Esophagus muscularis mucosa (tissue), 4 donors: ENCODE results near the gene NOL3. TPM values are rescaled to one million over a fixed set of nuclear protein-coding genes. Genes with fewer than 3 reads are reported as not detected.
A peak's percentile ranks its signal among the peaks of the same experiment; 100 is the strongest.

Experiments used
- DNase-seq: peaks from one replicate; pipeline ENCODE4 v3.0.0-alpha.2; 2017; ENCODE audit errors: extremely low spot score
- H3K27ac ChIP-seq, 4 donors: fragments of 200-600 bp; sonication (generic); replicated peaks in 1 of 4; 1 replicate in 3 of 4; 2 replicates in 1 of 4; pipeline ENCODE4 v1.5.1; 2016 to 2019; ENCODE audit warnings: mild to moderate bottlenecking in 1 of 4
- H3K27me3 ChIP-seq, 4 donors: fragments of 200-600 bp; sonication (generic); one replicate each; pipeline versions ENCODE4 v1.5.1 to v1.6.0; 2016 to 2019
- H3K36me3 ChIP-seq, 4 donors: fragments of 200-600 bp; sonication (generic); one replicate each; pipeline ENCODE4 v1.5.1; 2016 to 2019
- H3K4me1 ChIP-seq, 4 donors: fragments of 200-600 bp; sonication (generic); one replicate each; pipeline ENCODE4 v1.5.1; 2016 to 2019
- H3K4me3 ChIP-seq, 4 donors: fragments of 200-600 bp; sonication (generic); 1 replicate in 2 of 4; 2 replicates in 2 of 4; pipeline ENCODE4 v1.5.1; 2016 to 2019; ENCODE audit warnings: mild to moderate bottlenecking in 4 of 4, moderate library complexity in 1 of 4
- H3K9me3 ChIP-seq, 4 donors: fragments of 200-600 bp; sonication (generic); 1 replicate in 3 of 4; 2 replicates in 1 of 4; pipeline ENCODE4 v1.5.1; 2016 to 2019
- CTCF ChIP-seq, 3 experiments: fragments of 200-600 bp in 2 of 3; fragments of 450-650 bp in 1 of 3; sonication (generic) in 2 of 3; IDR thresholded peaks; one replicate each; pipeline ENCODE4 v1.5.1; 2017 to 2019; ENCODE audit warnings: antibody characterized with exemption in 3 of 3, mild to moderate bottlenecking in 2 of 3, moderate library complexity in 1 of 3
- EP300 ChIP-seq: sonication (generic); formaldehyde crosslinking; IDR thresholded peaks from one replicate; pipeline ENCODE4 v1.6.1; 2017; ENCODE audit warnings: antibody characterized with exemption
- POLR2A ChIP-seq: fragments of 450-650 bp; IDR thresholded peaks from one replicate; pipeline ENCODE4 v1.6.1; 2017; ENCODE audit warnings: antibody characterized with exemption, moderate library complexity, mild to moderate bottlenecking, low read depth
- POLR2AphosphoS5 ChIP-seq, 2 donors: sonication (generic); formaldehyde crosslinking; IDR thresholded peaks; one replicate each; pipeline ENCODE4 v1.6.1; 2017; ENCODE audit warnings: antibody characterized with exemption in 2 of 2
- WGBS: methylation state at CpG from one replicate; pipeline ENCODE4 v1.1.5; 2018; 5-methylcytosine and 5-hydroxymethylcytosine counted together
- intact Hi-C: fragments of 100-400 bp; cut with DNase I; formaldehyde crosslinking; loops from one replicate; pipeline ENCODE4 v1.15.1; 2023
- total RNA-seq, 4 donors: library from RNA; depleted of rRNA; stranded (reverse); fragments of >200 nt; gene quantifications; one replicate each; pipeline versions ENCODE4 v1.1.0 to v1.2.1, GENCODE V29; 2016

NOL3 gene
- total RNA-seq, 4 donors from 2014 or later: 40.6 to 58.2 (median 45.4) TPM

DNA sequence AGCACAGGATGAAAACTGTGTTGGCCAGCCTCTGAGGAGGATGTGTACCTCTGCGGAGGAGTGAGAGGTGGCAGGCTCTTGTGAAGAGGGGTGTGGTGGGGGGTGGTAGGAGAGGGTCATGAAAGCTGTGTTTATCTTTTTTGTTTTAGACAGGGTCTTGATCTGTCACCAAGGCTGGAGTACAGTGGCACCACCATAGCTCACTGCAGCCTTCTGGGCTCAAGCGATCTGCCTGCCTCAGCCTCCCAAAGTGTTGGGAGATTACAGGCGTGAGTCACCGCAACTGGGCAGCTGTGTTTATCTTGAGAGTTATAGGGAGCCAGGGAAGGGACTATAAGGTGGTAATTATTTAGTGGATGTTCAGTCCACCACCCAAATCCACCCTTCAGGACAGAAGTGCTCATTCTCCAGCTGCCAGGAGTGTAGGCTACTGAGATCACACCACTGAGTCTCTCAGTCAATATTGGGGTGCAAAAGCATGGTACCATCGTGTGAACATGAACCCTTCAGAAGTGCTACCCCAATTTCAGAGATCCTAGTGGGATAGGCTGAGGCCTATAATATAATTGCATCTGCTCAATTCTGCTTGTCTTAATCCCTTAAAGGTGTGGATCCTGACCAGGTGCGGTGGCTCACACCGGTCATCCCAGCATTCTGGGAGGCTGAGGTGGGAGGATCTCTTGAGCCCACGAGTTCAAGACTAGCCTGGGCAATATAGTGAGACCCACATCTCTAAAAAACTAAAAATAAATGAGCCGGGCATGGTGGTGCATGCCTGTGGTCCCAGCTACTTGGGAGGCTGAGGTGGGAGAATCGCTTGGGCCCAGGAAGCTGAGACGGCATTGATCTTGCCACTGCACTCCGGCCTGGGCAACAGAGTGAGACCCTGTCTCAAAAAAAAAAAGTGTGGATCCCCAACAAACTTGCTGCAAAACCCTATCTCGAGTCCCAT is 20.4 kb downstream of the NOL3 start:
- Histone ChIP-seq H3K27me3 (no peaks in the 10 kb centered on the region), H3K9me3 (no peaks in the 10 kb centered on the region), H3K4me3 (no peak overlapping the region), H3K36me3 (peaks cover 16 to 25% (median 24%) of the 10 kb centered on the region in 4 donors), H3K27ac (no peak overlapping the region), H3K4me1 (peaks cover 36 to 41% (median 40%) of the 10 kb centered on the region in 4 donors)
- DNase-seq: no peak
- intact Hi-C loops: no loop called here
- 78% methylated on average over 13 of the region's 13 CpGs for WGBS
- no peak for TF ChIP-seq POLR2A
- TF ChIP-seq EP300: no peak
- TF ChIP-seq POLR2AphosphoS5 (IDR thresholded peaks at IDR 0.05): no peak
- no peak for TF ChIP-seq CTCF (IDR thresholded peaks at IDR 0.05)

- H3K4me1 ChIP-seq: peaks cover 33 to 37% (median 37%) of the 10 kb centered on the region in 4 donors
- H3K4me3 ChIP-seq: peak overlapping the region; percentile 79 to 94 (median 85)
- WGBS: 23% methylated on average over 9 of the region's 9 CpGs
- H3K27me3 ChIP-seq: no peaks in the 10 kb centered on the region
- no peaks in the 10 kb centered on the region for H3K9me3 ChIP-seq
- H3K27ac ChIP-seq: peak overlapping the region in 2 of 4 donors; percentile 15 to 86
- intact Hi-C loops: no loop called here
- peaks cover 23 to 32% (median 31%) of the 10 kb centered on the region in 4 donors for H3K36me3 ChIP-seq
- TF ChIP-seq EP300 (no peak), POLR2AphosphoS5 (IDR thresholded peaks at IDR 0.05) (no peak), CTCF (IDR thresholded peaks at IDR 0.05) (no peak), POLR2A (no peak)
- no peak for DNase-seq
Observed at GRCh38 chr16:67191411-67191994, 21.2 kb downstream of the NOL3 start.

DNA sequence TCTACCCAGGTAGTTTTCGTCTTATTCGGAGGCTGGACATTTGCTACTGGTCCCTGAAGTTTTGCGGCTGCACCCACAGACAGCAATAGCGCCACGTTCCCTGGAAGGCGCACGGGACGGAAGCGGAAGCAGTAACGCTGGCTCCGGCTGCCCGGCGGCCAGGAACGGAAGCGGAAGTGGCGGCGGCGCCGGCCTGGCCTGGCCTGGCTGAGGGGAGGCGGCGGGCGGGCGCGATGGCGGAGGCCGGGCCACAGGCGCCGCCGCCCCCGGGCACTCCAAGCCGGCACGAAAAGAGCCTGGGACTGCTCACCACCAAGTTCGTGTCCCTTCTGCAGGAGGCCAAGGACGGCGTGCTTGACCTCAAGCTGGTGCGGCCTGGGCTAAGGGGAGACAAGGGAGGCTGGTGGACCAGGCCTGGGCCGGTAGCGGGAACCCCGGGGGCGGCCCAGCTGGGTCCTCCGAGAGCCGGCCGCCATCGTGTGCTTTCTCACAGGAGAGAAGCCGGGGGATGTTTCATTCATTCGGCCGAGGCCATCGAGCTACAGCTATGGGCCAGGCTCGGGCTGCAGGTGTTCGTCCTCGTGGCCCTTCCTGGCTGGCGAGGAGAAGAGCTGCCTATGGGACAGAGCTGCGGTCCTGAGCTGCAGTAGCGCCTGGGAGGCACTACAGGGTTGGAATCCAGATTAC is 21.8 kb downstream of the NOL3 start, which contains the start of gene E2F4:
Gene E2F4, plus strand, starts transcription at position 161 of the 687 bp plus-strand sequence. Its CDS starts 73 bp downstream, at position 234.
- peak; percentile 97 for DNase-seq
- TF ChIP-seq EP300 (no peak), POLR2AphosphoS5 (IDR thresholded peaks at IDR 0.05) (peak; percentile 84 to 98), POLR2A (peak; percentile 41), CTCF (IDR thresholded peaks at IDR 0.05) (peak in 1 of 3 experiments; percentile 36)
- Histone ChIP-seq H3K4me1 (peaks cover 33 to 37% (median 37%) of the 10 kb centered on the region in 4 donors), H3K9me3 (no peaks in the 10 kb centered on the region), H3K27me3 (no peaks in the 10 kb centered on the region), H3K27ac (peak within 1 kb of the TSS; percentile 71 to 86 (median 77)), H3K36me3 (peaks cover 30 to 39% (median 38%) of the 10 kb centered on the region in 4 donors), H3K4me3 (peak within 1 kb of the TSS; percentile 79 to 94 (median 85))
- WGBS: 0% methylated on average over 11 of the region's 54 CpGs
- intact Hi-C loops: no loop called here

DNA sequence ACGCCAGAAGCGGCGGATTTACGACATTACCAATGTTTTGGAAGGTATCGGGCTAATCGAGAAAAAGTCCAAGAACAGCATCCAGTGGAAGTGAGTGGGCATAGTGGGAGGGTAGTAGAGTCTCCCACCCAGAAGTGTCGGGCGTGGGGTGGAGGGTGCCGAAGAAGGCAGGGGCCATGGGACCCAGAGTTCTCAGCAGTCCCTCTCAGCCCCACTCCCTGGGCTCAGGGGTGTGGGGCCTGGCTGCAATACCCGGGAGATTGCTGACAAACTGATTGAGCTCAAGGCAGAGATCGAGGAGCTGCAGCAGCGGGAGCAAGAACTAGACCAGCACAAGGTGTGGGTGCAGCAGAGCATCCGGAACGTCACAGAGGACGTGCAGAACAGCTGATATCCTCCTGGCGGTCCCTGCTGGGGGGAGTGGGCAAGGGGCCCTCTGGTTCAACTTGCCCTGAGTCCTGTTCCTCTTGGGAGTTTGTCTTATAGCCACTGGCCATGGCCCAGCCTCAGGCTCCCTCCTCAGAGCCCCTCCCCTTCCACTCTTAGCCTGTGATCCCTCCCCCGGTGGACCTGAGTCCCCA is 22.5 kb downstream of the NOL3 start:
- intact Hi-C loops: no loop called here

More for the DNA sequence above, 22.5 kb downstream of the NOL3 start:
- peak overlapping the region; percentile 71 to 86 (median 77) for H3K27ac ChIP-seq
- H3K27me3 ChIP-seq: no peaks in the 10 kb centered on the region
- no peak for DNase-seq
- peak overlapping the region; percentile 79 to 94 (median 85) for H3K4me3 ChIP-seq
- no peaks in the 10 kb centered on the region for H3K9me3 ChIP-seq
- WGBS: 28% methylated on average over 11 of the region's 17 CpGs
- peaks cover 36 to 46% (median 45%) of the 10 kb centered on the region in 4 donors for H3K36me3 ChIP-seq
- peaks cover 33 to 43% (median 39%) of the 10 kb centered on the region in 4 donors for H3K4me1 ChIP-seq
- TF ChIP-seq EP300: no peak
- TF ChIP-seq CTCF (IDR thresholded peaks at IDR 0.05): no peak
